Ovary (tissue), 3 donors: ENCODE measurements around the gene CREG2.

Experiments used
- EP300 ChIP-seq: sonication (generic); formaldehyde crosslinking; IDR thresholded peaks from one replicate; pipeline ENCODE4 v1.6.1; 2017; ENCODE audit warnings: antibody characterized with exemption
- TF ChIP-seq, protein P1 (sequence below), 3 donors: fragments of 450-650 bp in 2 of 3; fragments of 200-600 bp in 1 of 3; IDR thresholded peaks; one replicate each; pipeline versions ENCODE4 v1.5.1 to v1.8.0; 2016 to 2022; ENCODE audit warnings: antibody characterized with exemption in 3 of 3, mild to moderate bottlenecking in 1 of 3
- donor health status: DM: no; HTN: no; CAD: no.

DNA sequence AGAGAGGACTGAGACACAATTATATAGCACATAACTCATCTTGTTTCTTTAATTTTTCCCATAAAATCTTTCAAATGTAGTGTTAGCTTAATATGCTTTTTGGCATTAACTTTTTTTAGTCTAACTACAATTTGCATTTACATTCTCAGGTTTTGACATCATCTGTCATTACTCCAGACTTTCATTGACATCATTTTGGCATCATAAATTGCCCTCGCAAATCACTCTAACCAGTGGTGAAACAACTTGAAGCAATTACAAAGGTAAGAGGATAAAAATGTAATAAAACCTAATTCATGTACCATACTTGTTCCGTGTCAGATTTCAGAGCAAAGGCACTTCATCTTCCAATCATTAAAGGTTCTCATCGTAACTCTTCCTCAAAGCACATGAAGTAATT, 46.2 kb upstream of the CREG2 start:
- TF ChIP-seq, protein P1, sequence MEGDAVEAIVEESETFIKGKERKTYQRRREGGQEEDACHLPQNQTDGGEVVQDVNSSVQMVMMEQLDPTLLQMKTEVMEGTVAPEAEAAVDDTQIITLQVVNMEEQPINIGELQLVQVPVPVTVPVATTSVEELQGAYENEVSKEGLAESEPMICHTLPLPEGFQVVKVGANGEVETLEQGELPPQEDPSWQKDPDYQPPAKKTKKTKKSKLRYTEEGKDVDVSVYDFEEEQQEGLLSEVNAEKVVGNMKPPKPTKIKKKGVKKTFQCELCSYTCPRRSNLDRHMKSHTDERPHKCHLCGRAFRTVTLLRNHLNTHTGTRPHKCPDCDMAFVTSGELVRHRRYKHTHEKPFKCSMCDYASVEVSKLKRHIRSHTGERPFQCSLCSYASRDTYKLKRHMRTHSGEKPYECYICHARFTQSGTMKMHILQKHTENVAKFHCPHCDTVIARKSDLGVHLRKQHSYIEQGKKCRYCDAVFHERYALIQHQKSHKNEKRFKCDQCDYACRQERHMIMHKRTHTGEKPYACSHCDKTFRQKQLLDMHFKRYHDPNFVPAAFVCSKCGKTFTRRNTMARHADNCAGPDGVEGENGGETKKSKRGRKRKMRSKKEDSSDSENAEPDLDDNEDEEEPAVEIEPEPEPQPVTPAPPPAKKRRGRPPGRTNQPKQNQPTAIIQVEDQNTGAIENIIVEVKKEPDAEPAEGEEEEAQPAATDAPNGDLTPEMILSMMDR (IDR thresholded peaks at IDR 0.05) = no peak
- TF ChIP-seq EP300 = no peak
